Measurements from ENCODE around the gene THSD7A. TPM values are rescaled to one million over a fixed set of nuclear protein-coding genes. Genes with fewer than 3 reads are reported as not detected.

The THSD7A gene
- polyA plus RNA-seq, 3 donors = 78.5 to 89.8 (median 85.2) TPM

- DNase-seq (ENCODE audit: low read depth in 3 of 3, low spot score in 2 of 3) = no peak
These were observed 121.6 kb downstream of the THSD7A start for GRCh38 chr7:11710377-11710776.

DNA sequence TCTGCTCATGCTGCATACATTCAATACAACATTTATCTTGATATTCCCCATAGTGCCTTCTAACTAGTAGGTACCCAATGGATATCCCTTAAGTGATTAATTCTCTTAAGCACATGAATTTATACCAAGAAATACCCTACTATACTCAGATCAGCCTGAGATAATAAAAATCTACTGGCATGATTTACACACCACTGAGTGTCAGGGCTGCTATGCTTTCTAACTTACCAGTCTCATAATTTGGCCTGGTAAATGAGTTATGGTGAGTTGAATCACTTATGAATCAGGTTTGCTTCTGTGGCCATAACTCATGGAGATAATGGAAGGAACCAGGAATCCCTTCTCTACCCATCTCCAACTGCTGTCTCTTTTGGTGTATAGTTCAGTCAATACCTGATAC lies 122.8 kb downstream of the THSD7A start:
- DNase-seq (ENCODE audit: low read depth in 3 of 3, low spot score in 2 of 3) = no peak

GRCh38 chr7:11707606-11708193 lies 124.3 kb downstream of the THSD7A start:
- no peak for DNase-seq (ENCODE audit: low read depth in 3 of 3, low spot score in 2 of 3)

DNA sequence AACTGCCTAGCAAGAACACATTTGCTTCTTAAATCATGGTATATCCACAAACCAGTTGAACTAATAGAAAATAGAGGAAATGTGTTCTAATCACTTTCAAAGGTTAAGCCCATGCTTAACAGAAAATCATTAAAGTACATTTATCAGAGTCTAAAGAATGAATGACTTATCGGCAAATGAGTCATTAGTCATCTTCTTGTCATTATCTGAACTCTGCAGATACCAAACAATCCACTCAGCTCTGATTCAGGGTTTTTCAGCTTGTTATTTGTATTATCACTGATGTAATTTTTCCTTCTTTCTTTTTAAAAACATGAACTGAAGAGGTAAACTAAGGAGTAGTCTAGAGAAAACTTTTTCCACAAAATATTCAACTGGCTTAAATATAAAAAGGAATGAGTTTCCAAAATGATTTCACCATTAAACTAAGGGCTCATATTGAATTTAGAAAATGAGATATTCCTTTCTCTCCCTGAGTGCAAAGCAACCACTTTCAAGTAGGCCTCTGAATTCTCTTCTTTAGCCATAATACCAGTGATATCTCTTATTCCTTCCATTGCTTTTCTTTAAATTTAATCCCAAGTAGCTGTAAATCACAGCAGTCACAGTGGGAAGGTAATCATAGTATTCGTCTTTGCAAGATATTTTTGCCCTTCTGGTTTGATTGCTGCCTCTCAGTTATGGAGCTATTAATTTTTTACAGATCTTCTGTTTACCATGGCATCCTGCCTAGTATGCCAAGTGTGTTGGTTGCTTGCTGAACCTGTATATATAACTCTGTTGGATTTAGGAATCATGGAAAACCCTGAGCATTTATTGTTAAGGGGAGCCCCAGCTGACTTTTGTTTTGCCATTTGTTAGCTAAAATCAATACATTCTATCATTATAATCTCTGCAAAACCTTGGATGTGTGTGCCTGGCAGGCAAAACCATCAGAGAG lies 125.1 kb downstream of the THSD7A start:
- DNase-seq (ENCODE audit: low read depth in 3 of 3, low spot score in 2 of 3) = no peak

DNA sequence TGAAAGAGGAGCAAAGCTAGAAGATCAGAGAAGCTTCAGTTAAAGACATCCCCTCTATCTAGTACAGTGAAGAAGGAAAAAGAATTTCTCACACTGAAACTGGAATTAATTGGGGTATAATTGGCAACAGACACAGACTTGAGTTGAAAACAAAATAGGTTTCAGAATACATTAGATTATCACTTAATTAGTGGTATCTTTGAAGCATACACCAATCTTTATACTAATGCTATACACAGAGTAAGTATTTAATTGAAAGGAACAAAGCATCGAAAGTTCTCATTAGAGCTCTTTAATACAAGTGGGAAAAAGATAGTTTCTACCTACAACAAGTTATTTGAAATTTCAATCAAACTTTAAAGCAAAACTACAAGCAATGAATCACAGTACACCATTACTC lies 128.2 kb downstream of the THSD7A start:
- DNase-seq (ENCODE audit: low read depth in 3 of 3, low spot score in 2 of 3) = no peak

DNA sequence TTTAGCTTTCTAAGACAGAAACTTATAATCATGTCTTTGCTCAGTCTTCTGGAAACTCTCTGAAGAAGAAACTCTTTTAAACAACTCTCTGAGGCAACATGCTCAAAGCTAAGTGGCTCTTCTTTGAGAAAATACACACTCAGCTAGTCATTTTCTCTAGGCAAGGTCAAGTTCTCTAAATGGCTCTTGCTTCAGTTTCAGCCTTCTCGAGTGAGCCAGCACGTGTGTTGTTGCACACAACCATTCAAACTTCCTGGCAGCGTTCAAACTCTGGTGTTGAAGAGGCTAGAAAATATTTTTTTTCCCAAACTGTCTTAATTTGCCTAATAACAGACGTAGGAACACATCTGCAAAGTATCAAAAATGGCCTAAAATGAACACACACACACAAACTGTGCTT lies 129.1 kb downstream of the THSD7A start:
- no peak for DNase-seq (ENCODE audit: low read depth in 3 of 3, low spot score in 2 of 3)

- no peak for DNase-seq (ENCODE audit: low read depth in 3 of 3, low spot score in 2 of 3)
These were observed 130.0 kb downstream of the THSD7A start for GRCh38 chr7:11701829-11702560.

- no peak for DNase-seq (ENCODE audit: low read depth in 3 of 3, low spot score in 2 of 3)
These were observed 132.3 kb downstream of the THSD7A start for GRCh38 chr7:11699666-11700065.

GRCh38 chr7:11698384-11698871 lies 133.6 kb downstream of the THSD7A start:
- DNase-seq (ENCODE audit: low read depth in 3 of 3, low spot score in 2 of 3) = no peak

DNA sequence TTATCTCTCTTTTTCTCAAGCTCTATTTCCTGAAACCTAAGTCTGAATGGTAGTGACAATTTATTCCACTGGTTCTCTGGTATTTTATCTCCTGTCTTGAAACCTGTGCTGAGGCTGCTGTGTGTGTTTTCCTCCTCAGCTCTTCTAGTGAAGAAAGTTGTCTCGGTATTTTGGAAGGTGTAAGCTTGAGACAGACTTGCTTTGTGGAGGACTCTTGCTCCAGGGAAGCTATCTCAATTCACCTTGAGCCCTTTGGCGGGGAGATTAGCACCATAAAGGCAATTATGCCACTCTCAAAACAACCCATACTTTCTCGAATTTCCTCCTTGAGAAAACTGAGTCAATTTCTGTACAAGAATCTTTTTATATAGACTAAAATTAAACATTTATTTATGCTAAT lies 141.6 kb downstream of the THSD7A start:
- no peak for DNase-seq (ENCODE audit: low read depth in 3 of 3, low spot score in 2 of 3)

GRCh38 chr7:11689096-11689495 lies 142.9 kb downstream of the THSD7A start:
- no peak for DNase-seq (ENCODE audit: low read depth in 3 of 3, low spot score in 2 of 3)

DNA sequence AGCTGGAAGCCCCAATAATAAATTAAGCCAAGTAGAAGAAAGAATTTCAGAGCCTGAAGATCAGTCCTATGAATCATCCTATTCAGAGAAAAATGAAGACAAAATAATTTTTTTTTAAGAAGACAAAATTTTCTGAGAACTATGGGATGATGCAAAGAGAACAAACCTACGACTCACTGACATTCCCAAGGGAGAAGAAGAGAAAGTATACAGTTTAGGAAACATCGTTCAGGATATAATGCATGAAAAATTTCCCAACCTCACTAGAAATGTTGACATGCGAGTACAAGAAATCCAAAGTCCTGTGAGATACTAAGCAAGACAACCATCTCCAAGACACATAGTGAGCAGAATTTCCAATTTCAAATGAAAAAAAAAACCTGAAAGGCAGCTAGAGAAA lies 150.5 kb downstream of the THSD7A start:
- DNase-seq (ENCODE audit: low read depth in 3 of 3, low spot score in 2 of 3) = no peak

DNA sequence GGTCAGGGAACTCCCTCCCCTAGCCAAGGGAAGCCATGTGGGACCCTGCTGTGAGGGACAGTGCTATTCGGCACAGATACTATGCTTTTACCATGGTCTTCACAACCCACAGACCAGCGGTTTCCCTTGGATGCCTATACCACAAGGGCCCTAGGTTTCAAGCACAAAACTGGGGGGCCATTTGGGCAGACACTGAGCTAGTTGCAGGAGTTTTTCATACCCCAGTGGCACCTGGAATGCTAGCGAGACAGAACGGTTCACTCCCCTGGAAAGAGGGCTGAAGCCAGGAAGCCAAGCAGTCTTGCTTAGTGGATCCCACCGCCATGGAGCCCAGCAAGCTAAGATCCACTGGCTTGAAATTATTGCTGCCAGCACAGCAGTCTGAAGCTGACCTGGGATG lies 156.8 kb downstream of the THSD7A start:
- DNase-seq (ENCODE audit: low read depth in 3 of 3, low spot score in 2 of 3) = no peak

DNA sequence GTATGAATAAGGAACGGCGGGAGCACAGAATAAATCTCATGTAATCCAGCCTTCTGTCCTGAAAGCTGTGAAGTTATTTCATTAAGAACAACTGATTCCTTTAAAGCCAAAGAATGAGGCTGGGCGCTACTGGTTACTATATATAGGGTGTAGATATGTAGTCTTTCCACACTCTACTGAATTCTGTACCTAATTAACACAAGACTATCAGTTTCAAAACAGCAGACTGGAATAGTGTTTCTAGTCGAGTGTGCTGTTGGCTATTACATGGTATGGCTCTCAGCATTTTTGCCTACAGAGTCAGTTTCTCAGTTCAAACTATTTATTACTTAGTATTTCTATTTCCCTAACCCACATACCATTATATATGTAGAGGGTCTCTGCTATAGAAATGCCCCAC lies 163.3 kb downstream of the THSD7A start:
- no peak for DNase-seq (ENCODE audit: low read depth in 3 of 3, low spot score in 2 of 3)

DNA sequence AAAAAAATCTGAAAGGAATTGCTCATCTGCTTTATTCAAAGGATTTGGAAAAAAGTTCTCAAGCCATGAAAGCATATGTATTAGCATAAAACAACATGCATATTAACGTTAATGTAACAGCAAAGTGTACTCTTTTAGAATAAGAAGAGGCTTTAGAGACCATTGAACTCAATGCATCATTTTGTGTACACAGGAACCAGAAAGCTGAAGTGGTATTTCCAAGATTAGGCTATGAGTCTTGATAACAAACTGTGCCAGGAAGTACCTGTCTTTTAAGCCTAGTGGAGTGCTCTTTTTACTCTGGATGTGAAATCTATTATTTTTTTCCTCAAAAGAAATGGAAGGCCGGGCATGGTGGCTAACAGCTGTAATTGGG lies 164.2 kb downstream of the THSD7A start:
- no peak for DNase-seq (ENCODE audit: low read depth in 3 of 3, low spot score in 2 of 3)

DNA sequence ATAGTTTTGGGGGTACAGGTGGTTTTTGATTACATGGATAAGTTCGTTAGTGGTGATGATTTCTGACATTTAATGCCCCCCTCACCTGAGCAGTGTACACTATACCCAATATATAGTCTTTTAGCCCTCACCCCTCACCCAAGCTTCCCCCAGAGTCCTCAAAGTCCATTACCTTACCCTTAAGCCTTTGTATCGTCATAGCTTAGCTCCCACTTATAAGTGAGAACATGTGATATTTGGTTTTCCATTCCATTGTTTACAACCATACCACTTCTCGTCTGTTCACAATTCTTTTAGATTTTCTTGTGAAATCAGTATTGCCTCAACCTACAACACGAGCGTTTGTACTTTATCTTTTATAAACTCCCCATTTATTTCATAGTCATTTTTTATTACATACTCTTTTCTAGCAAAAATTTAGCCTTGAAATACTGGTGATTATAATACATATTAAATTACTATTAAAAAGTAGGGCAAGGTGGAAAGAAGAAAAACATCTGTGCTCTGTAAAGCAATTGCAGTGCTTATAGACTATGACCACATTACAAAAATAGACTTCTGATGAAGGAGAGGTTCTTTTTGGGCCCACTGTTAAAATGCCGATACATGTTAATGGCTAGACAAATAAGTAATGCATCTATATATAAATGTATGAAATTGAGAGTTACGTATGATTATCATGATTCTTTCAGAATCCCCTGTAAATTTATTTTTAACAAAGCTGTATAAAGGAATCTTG lies 164.8 kb downstream of the THSD7A start:
- no peak for DNase-seq (ENCODE audit: low read depth in 3 of 3, low spot score in 2 of 3)

GRCh38 chr7:11665357-11665756 lies 166.6 kb downstream of the THSD7A start:
- no peak for DNase-seq (ENCODE audit: low read depth in 3 of 3, low spot score in 2 of 3)

GRCh38 chr7:11655642-11656041 lies 176.4 kb downstream of the THSD7A start:
- no peak for DNase-seq (ENCODE audit: low read depth in 3 of 3, low spot score in 2 of 3)

GRCh38 chr7:11655163-11655562 lies 176.8 kb downstream of the THSD7A start:
- no peak for DNase-seq (ENCODE audit: low read depth in 3 of 3, low spot score in 2 of 3)

- no peak for DNase-seq (ENCODE audit: low read depth in 3 of 3, low spot score in 2 of 3)
These were observed 181.5 kb downstream of the THSD7A start for GRCh38 chr7:11650500-11650899.

DNA sequence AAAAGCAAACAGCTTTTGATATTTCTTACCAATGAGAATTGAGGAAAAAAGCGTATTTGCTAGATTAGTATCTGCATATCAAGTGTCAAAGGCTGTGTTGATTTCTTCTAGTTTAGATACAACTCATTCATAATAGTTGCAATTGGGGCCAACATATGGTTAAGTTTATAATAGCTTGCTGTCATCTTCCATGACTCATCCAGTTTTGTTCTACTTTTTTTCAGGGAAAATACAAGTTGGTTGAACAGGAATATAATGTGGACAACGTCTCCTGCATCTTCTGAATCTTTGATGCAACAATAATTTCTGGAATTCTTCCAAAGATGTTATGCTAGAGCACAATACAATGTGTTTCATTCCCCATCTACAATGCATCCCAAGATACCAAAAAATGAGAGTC lies 182.0 kb downstream of the THSD7A start:
- no peak for DNase-seq (ENCODE audit: low read depth in 3 of 3, low spot score in 2 of 3)
